K562 (cell line): ENCODE data around the gene ADRB2. TPM values are rescaled to one million over a fixed set of nuclear protein-coding genes. Genes with fewer than 3 reads are reported as not detected.

Experiments
- ATAC-seq: fragments of 200-7000 bp; cut with Tn5 transposase; 3 replicates; pipeline ENCODE4 v1.9.1; 2020; ENCODE audit warnings: moderate library complexity
- BruUV-seq: library from RNA; stranded (reverse); fragments of 400-500 nt; replicated peaks from 2 replicates; lab custom pipeline; 2021; lab: Mats Ljungman, UMichigan
- CTCF ChIA-PET: fragments of 300-600 bp; formaldehyde crosslinking; extraction: SDS; loops from one replicate; lab custom pipeline; 2021; ENCODE audit warnings: low intra/inter-chr PET ratio; lab: Yijun Ruan, JAX
- POLR2A ChIA-PET: fragments of 300-600, 350-650 bp; sonication (Branson Sonifier 250); formaldehyde crosslinking; extraction: SDS; loops from one replicate; lab custom pipeline; 2021; ENCODE audit warnings: antibody characterized with exemption, inconsistent platforms; lab: Yijun Ruan, JAX
- DNase-seq, 4 experiments: peaks; one replicate each; pipeline versions ENCODE4 v3.0.0 to v3.0.0-alpha.2; 2011 to 2018; ENCODE audit warnings: low spot score in 3 of 4, mixed read lengths in 3 of 4; ENCODE audit errors: extremely low read depth in 1 of 4
- FAIRE-seq: peaks from 2 replicates; lab custom pipeline; 2011; peaks lifted over from hg19 to GRCh38; lab: Jason Lieb, UNC
- H2AFZ ChIP-seq: 2 replicates; pipeline ENCODE4 v1.6.0; 2011; ENCODE audit warnings: low read depth, low read length, control low read depth, inconsistent platforms
- H3K27ac ChIP-seq: fragments of 200-600 bp; 3 replicates; pipeline ENCODE4 v1.8.0; 2011; ENCODE audit warnings: low read depth, mild to moderate bottlenecking, control low read depth, inconsistent platforms, low read length, moderate library complexity, mixed read lengths; ENCODE audit errors: extremely low read depth
- H3K27me3 ChIP-seq, 2 experiments: fragments of 300-600 bp in 1 of 2; 2 replicates in 1 of 2; 3 replicates in 1 of 2; pipeline versions ENCODE4 v1.6.0 to v1.8.0; 2011; ENCODE audit warnings: inconsistent platforms in 2 of 2, low read length in 2 of 2, mild to moderate bottlenecking in 1 of 2, mixed read lengths in 1 of 2, moderate library complexity in 1 of 2; ENCODE audit not compliant: control insufficient read depth in 2 of 2, insufficient read depth in 2 of 2
- H3K36me3 ChIP-seq: fragments of 300-600 bp; 3 replicates; pipeline ENCODE4 v1.8.0; 2011; ENCODE audit warnings: mild to moderate bottlenecking, low read length, inconsistent platforms; ENCODE audit not compliant: control insufficient read depth, insufficient read depth
- H3K4me1 ChIP-seq, 2 experiments: fragments of 200-600 bp in 1 of 2; replicated peaks in 1 of 2; 2 replicates in 1 of 2; 3 replicates in 1 of 2; pipeline versions ENCODE4 v1.5.1 to v1.8.0; 2011; ENCODE audit warnings: inconsistent platforms in 2 of 2, low read length in 2 of 2, mild to moderate bottlenecking in 1 of 2, mixed read lengths in 1 of 2, moderate library complexity in 1 of 2; ENCODE audit not compliant: control insufficient read depth in 2 of 2, insufficient read depth in 2 of 2
- H3K4me2 ChIP-seq: 2 replicates; pipeline ENCODE4 v1.6.1; 2011; ENCODE audit warnings: low read length, control low read depth, inconsistent platforms, mixed read lengths; ENCODE audit not compliant: insufficient read depth
- H3K4me3 ChIP-seq: fragments of 200-600 bp; sonication (generic), shearing (Covaris generic); 2 replicates; pipeline ENCODE4 v1.5.1; 2016; ENCODE audit warnings: control low read depth, inconsistent platforms
- H3K79me2 ChIP-seq: fragments of 200-600 bp; 3 replicates; pipeline ENCODE4 v1.8.0; 2011; ENCODE audit warnings: low read length, inconsistent platforms; ENCODE audit not compliant: control insufficient read depth, insufficient read depth
- H3K9ac ChIP-seq, 2 experiments: 2 replicates each; pipeline versions ENCODE4 v1.6.0 to v1.6.1; 2011; ENCODE audit warnings: low read depth in 2 of 2, low read length in 2 of 2, control low read depth in 1 of 2, inconsistent platforms in 1 of 2, mild to moderate bottlenecking in 1 of 2, mixed read lengths in 1 of 2; ENCODE audit not compliant: insufficient read depth in 1 of 2
- H3K9me1 ChIP-seq: one replicate; pipeline ENCODE4 v1.6.0; 2011; ENCODE audit warnings: inconsistent platforms, mild to moderate bottlenecking, low read length, moderate library complexity; ENCODE audit not compliant: control insufficient read depth, insufficient read depth
- H3K9me3 ChIP-seq: replicated peaks from 2 replicates; pipeline ENCODE4 v1.5.1; 2011; ENCODE audit warnings: low read depth, low read length, inconsistent platforms; ENCODE audit not compliant: control insufficient read depth, insufficient read depth
- H4K20me1 ChIP-seq: replicated peaks from 2 replicates; pipeline ENCODE4 v1.6.1; 2011; ENCODE audit warnings: low read length, inconsistent platforms, mixed read lengths; ENCODE audit not compliant: control insufficient read depth, insufficient read depth
- CBFA2T3 ChIP-seq: fragments of 450-650 bp; IDR thresholded peaks from 2 replicates; pipeline ENCODE4 v1.6.1; 2017
- CCAR2 ChIP-seq: fragments of 200-400 bp; formaldehyde crosslinking; IDR thresholded peaks from 2 replicates; pipeline ENCODE4 v1.6.1; 2017; ENCODE audit warnings: mild to moderate bottlenecking, low read depth, low read length
- CHD4 ChIP-seq: fragments of 200-600 bp; sonication (generic); IDR thresholded peaks from 3 replicates; pipeline ENCODE4 v1.6.1; 2012; ENCODE audit warnings: low read depth, mild to moderate bottlenecking, mixed read lengths, low read length, inconsistent platforms; ENCODE audit not compliant: insufficient read depth, insufficient replicate concordance, poor library complexity, severe bottlenecking
- HCFC1 ChIP-seq: IDR thresholded peaks from 2 replicates; pipeline ENCODE4 v1.6.1; 2012; ENCODE audit warnings: low read depth, low read length, improper control_type of control experiment
- LEF1 ChIP-seq: fragments of 450-650 bp; IDR thresholded peaks from 2 replicates; pipeline ENCODE4 v1.6.1; 2016; ENCODE audit warnings: mild to moderate bottlenecking
- MECOM ChIP-seq: fragments of 250-450 bp; sonication (Bioruptor Pico); IDR thresholded peaks from 2 replicates; pipeline ENCODE4 v1.8.0; 2022; ENCODE audit warnings: inconsistent platforms
- NFXL1 ChIP-seq: fragments of 450-650 bp; formaldehyde crosslinking; IDR thresholded peaks from 2 replicates; pipeline ENCODE4 v1.4.0; 2021; ENCODE audit warnings: mild to moderate bottlenecking
- WGBS: fragments of 100-300 bp; shearing (Covaris generic); methylation state at CpG from one replicate; pipeline ENCODE4 v1.1.6; 2016; ENCODE audit warnings: low coverage, mixed read lengths; ENCODE audit not compliant: insufficient coverage; ENCODE audit errors: missing lambda C conversion rate; 5-methylcytosine and 5-hydroxymethylcytosine counted together
- in situ Hi-C: fragments of 300-500 bp; cut with MboI; formaldehyde crosslinking; loops from 4 replicates; pipeline ENCODE4 v1.15.0; 2018; ENCODE audit warnings: inconsistent platforms, mixed read lengths
- intact Hi-C: fragments of 100-400 bp; cut with micrococcal nuclease; formaldehyde crosslinking; loops from 2 replicates; pipeline ENCODE4 v1.14.2; 2022
- polyA plus RNA-seq, 8 experiments: library from polyadenylated mRNA; depleted of rRNA in 4 of 8; stranded (reverse) in 5 of 8; unstranded in 3 of 8; fragments of >200 nt; fragmentation: Nextera tagmentation in 2 of 8; fragmentation: Illumina TruSeq in 1 of 8; extraction: Ambion mirVana in 2 of 8; extraction: Trizol in 1 of 8; gene quantifications; 2 replicates each; pipeline versions ENCODE4 v1.2.1 to v1.2.3, GENCODE V29; 2011 to 2014; ENCODE audit warnings: inconsistent platforms in 1 of 8, missing spikeins in 1 of 8
- total RNA-seq, 7 experiments: library from RNA; depleted of rRNA in 6 of 7; stranded (reverse); fragments of >200 nt in 6 of 7; fragmentation: Illumina TruSeq in 2 of 7; extraction: Trizol in 2 of 7; gene quantifications; 2 replicates each; pipeline versions ENCODE4 v1.2.1 to v1.2.3, GENCODE V29; 2011 to 2021; ENCODE audit warnings: low replicate concordance in 1 of 7

The ADRB2 gene
- total and polyA plus RNA-seq, 9 of the 15 experiments (the other 6 are each of a cell fraction or from before 2014, with no cell fraction given) = 0.01 to 0.18 (median 0.04) TPM; not detected in 2

DNA sequence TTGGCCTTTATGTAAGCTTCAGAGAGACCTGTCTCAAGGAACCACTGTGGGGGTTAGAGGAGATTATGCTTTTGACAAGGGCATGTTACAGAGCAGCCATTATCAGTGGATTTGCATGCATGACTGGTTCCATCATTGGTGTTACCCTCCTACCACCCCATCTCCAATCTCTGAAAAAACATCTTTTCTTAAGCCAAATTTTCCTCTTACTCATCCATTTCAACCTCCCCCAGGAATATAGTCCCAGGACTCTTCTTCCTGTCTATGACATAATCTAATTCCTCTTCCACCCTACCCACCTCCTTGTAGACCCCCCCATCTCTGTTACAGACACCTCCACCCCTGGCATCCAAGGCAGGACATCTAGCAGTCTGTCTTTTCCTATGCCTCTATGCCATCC lies 33.1 kb upstream of the ADRB2 start:
- CTCF ChIA-PET = no interaction called here
- POLR2A ChIA-PET = interaction anchor here (2.4 kb wide), 1 partner anchor 12 kb away, joined by 7 read pairs; no protein-coding TSS in a partner anchor
- no TSS peak for BruUV-seq

DNA sequence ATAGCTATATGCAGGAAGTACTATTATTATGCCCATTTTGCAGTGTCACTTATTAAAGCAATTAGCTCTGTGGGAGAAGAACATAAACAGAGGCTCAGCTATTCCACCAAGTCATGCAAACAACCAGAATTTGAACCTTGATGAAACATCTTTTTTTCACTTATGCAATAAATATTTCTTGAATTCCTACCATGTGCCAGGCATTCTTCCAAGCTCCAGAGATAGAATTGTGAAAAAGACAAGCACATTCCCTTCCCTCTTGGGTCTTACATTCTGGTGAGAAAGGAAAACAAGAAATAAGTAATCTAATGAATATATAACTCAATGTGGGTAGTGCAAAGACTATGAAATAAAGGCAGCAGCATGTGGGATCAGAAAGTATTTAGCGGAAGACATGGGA lies 32.1 kb upstream of the ADRB2 start:
- no peaks in the 10 kb centered on the region; the same call in 1 of the 2 replicates for H3K9me3 ChIP-seq
- ATAC-seq = no peak
- no peak for FAIRE-seq
- no TSS peak for BruUV-seq
- H4K20me1 ChIP-seq = no peaks in the 10 kb centered on the region
- H3K36me3 ChIP-seq = no peaks in the 10 kb centered on the region
- intact Hi-C loops (no loop called here), in situ Hi-C loops (no loop called here)
- TF ChIP-seq CHD4 = no peak
- no peak for TF ChIP-seq CBFA2T3
- TF ChIP-seq MECOM (CRISPR knock-in tag) = no peak
- no peak for TF ChIP-seq LEF1
- no peak for TF ChIP-seq HCFC1
- no peak for TF ChIP-seq CCAR2
- DNase-seq = no peak
- POLR2A ChIA-PET = interaction anchor here (0.9 to 2.4 kb wide), 3 partner anchors 10 to 13 kb away, joined by 3 to 7 read pairs (median 5); no protein-coding TSS in a partner anchor
- H3K4me2 ChIP-seq = no peak overlapping the region
- H3K27me3 ChIP-seq = no peaks in the 10 kb centered on the region
- CTCF ChIA-PET = no interaction called here
- peaks cover 0 to 17% of the 10 kb centered on the region in 2 experiments; a peak in 3 of 5 replicates for H3K4me1 ChIP-seq
- H3K4me3 ChIP-seq = no peak overlapping the region
- H2AFZ ChIP-seq = no peak overlapping the region
- no peaks in the 10 kb centered on the region for H3K9me1 ChIP-seq
- H3K9ac ChIP-seq = no peak overlapping the region
- no peaks in the 10 kb centered on the region for H3K79me2 ChIP-seq
- H3K27ac ChIP-seq = no peak overlapping the region
- 54% methylated on average over 1 of the region's 1 CpG for whole genome bisulfite sequencing

More for the DNA sequence above, 33.1 kb upstream of the ADRB2 start:
- no peak for ATAC-seq
- H3K9ac ChIP-seq = no peak overlapping the region
- H3K4me3 ChIP-seq = no peak overlapping the region
- H4K20me1 ChIP-seq = no peaks in the 10 kb centered on the region
- no peak overlapping the region for H3K4me2 ChIP-seq
- no peaks in the 10 kb centered on the region for H3K79me2 ChIP-seq
- H3K4me1 ChIP-seq = peaks cover 0 to 17% of the 10 kb centered on the region in 2 experiments; a peak in 3 of 5 replicates
- no peaks in the 10 kb centered on the region; the same call in 1 of the 2 replicates for H3K9me3 ChIP-seq
- intact Hi-C loops (no loop called here), in situ Hi-C loops (no loop called here)
- peak overlapping the region; percentile 63 for H2AFZ ChIP-seq
- DNase-seq = no peak
- H3K27me3 ChIP-seq = peaks cover 0 to 1% of the 10 kb centered on the region in 2 experiments; a peak in 1 of 5 replicates
- no peak for FAIRE-seq
- H3K27ac ChIP-seq = no peak overlapping the region
- no peaks in the 10 kb centered on the region for H3K9me1 ChIP-seq
- TF ChIP-seq NFXL1 (no peak), CBFA2T3 (0 out of 2 replicates have a peak, but pooled peaks have one; percentile 4)
- no peaks in the 10 kb centered on the region for H3K36me3 ChIP-seq
